Esophagus muscularis mucosa (tissue), 4 donors: Measurements from ENCODE around the gene SPTB. TPM values are rescaled to one million over a fixed set of nuclear protein-coding genes. Genes with fewer than 3 reads are reported as not detected.
A peak's percentile ranks its signal among the peaks of the same experiment; 100 is the strongest.

ENCODE experiments used
- DNase-seq: peaks from one replicate; pipeline ENCODE4 v3.0.0-alpha.2; 2017; ENCODE audit errors: extremely low spot score
- H3K27ac ChIP-seq, 4 donors: fragments of 200-600 bp; sonication (generic); replicated peaks in 1 of 4; 1 replicate in 3 of 4; 2 replicates in 1 of 4; pipeline ENCODE4 v1.5.1; 2016 to 2019; ENCODE audit warnings: mild to moderate bottlenecking in 1 of 4
- H3K27me3 ChIP-seq, 4 donors: fragments of 200-600 bp; sonication (generic); one replicate each; pipeline versions ENCODE4 v1.5.1 to v1.6.0; 2016 to 2019
- H3K36me3 ChIP-seq, 4 donors: fragments of 200-600 bp; sonication (generic); one replicate each; pipeline ENCODE4 v1.5.1; 2016 to 2019
- H3K4me1 ChIP-seq, 4 donors: fragments of 200-600 bp; sonication (generic); one replicate each; pipeline ENCODE4 v1.5.1; 2016 to 2019
- H3K4me3 ChIP-seq, 4 donors: fragments of 200-600 bp; sonication (generic); 1 replicate in 2 of 4; 2 replicates in 2 of 4; pipeline ENCODE4 v1.5.1; 2016 to 2019; ENCODE audit warnings: mild to moderate bottlenecking in 4 of 4, moderate library complexity in 1 of 4
- H3K9me3 ChIP-seq, 4 donors: fragments of 200-600 bp; sonication (generic); 1 replicate in 3 of 4; 2 replicates in 1 of 4; pipeline ENCODE4 v1.5.1; 2016 to 2019
- EP300 ChIP-seq: sonication (generic); formaldehyde crosslinking; IDR thresholded peaks from one replicate; pipeline ENCODE4 v1.6.1; 2017; ENCODE audit warnings: antibody characterized with exemption
- POLR2A ChIP-seq: fragments of 450-650 bp; IDR thresholded peaks from one replicate; pipeline ENCODE4 v1.6.1; 2017; ENCODE audit warnings: antibody characterized with exemption, moderate library complexity, mild to moderate bottlenecking, low read depth
- POLR2AphosphoS5 ChIP-seq, 2 donors: sonication (generic); formaldehyde crosslinking; IDR thresholded peaks; one replicate each; pipeline ENCODE4 v1.6.1; 2017; ENCODE audit warnings: antibody characterized with exemption in 2 of 2
- WGBS: methylation state at CpG from one replicate; pipeline ENCODE4 v1.1.5; 2018; 5-methylcytosine and 5-hydroxymethylcytosine counted together
- intact Hi-C: fragments of 100-400 bp; cut with DNase I; formaldehyde crosslinking; loops from one replicate; pipeline ENCODE4 v1.15.1; 2023
- total RNA-seq, 4 donors: library from RNA; depleted of rRNA; stranded (reverse); fragments of >200 nt; gene quantifications; one replicate each; pipeline versions ENCODE4 v1.1.0 to v1.2.1, GENCODE V29; 2016
- TF ChIP-seq, protein P1 (sequence below), 3 experiments: fragments of 200-600 bp in 2 of 3; fragments of 450-650 bp in 1 of 3; sonication (generic) in 2 of 3; IDR thresholded peaks; one replicate each; pipeline ENCODE4 v1.5.1; 2017 to 2019; ENCODE audit warnings: antibody characterized with exemption in 3 of 3, mild to moderate bottlenecking in 2 of 3, moderate library complexity in 1 of 3

Gene SPTB
- total RNA-seq, result 1 to 10 TPM in 3 of 4 donors, under 1 TPM in 1; 0.83 to 2.5 (median 1.8) TPM

DNA sequence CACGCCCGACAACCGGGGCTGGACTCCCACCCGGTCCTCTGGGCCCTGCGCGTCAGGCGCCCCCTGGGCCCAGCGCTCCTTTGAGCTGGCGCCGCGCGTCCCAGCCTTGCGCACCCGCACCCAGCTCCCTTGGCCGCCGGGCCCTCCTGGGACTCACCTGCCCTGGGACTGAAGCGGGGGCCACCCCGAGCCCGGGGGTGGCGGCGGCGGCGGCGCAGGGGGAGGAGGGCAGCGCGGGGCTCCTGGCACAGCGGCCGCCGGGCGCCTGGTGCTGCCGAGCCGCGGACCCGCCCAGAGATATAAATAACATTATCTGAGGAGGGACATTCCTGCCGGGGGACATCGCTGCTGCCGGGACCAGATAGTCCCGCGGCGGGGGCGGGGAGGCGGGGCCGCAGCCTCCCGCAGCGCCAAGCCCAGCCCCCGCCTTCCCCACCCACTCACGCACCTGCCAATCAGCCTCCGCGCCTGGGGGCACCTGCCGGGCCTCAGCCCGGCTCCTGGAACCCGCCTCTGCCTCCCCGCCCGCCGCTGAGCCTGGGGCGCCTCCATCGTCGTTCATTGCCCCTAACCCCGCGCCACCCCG, at the start of gene SPTB:
TSS of gene SPTB (minus strand) at position 273 of the 586 bp plus-strand sequence. CDS start 56,813 bp downstream, outside the sequence.
- peak; percentile 90 for DNase-seq
- peaks cover 6 to 54% (median 30%) of the 10 kb centered on the region in 4 donors for H3K27me3 ChIP-seq
- peak within 1 kb of the TSS; percentile 59 to 69 (median 65) for H3K4me3 ChIP-seq
- H3K27ac ChIP-seq, result peak within 1 kb of the TSS in 1 of 4 donors; percentile 10
- 0% methylated on average over 3 of the region's 61 CpGs for WGBS
- H3K4me1 ChIP-seq, result peaks cover 13 to 22% (median 21%) of the 10 kb centered on the region in 4 donors
- no peaks in the 10 kb centered on the region for H3K9me3 ChIP-seq
- TF ChIP-seq POLR2AphosphoS5 (IDR thresholded peaks at IDR 0.05), result no peak
- TF ChIP-seq, protein P1, sequence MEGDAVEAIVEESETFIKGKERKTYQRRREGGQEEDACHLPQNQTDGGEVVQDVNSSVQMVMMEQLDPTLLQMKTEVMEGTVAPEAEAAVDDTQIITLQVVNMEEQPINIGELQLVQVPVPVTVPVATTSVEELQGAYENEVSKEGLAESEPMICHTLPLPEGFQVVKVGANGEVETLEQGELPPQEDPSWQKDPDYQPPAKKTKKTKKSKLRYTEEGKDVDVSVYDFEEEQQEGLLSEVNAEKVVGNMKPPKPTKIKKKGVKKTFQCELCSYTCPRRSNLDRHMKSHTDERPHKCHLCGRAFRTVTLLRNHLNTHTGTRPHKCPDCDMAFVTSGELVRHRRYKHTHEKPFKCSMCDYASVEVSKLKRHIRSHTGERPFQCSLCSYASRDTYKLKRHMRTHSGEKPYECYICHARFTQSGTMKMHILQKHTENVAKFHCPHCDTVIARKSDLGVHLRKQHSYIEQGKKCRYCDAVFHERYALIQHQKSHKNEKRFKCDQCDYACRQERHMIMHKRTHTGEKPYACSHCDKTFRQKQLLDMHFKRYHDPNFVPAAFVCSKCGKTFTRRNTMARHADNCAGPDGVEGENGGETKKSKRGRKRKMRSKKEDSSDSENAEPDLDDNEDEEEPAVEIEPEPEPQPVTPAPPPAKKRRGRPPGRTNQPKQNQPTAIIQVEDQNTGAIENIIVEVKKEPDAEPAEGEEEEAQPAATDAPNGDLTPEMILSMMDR (IDR thresholded peaks at IDR 0.05), result no peak
- intact Hi-C loops, result no loop called here
- no peaks in the 10 kb centered on the region for H3K36me3 ChIP-seq

GRCh38 chr14:64929014-64929359, 49.3 kb upstream of the SPTB start:
- Histone ChIP-seq H3K4me1 (peaks cover 24 to 40% (median 35%) of the 10 kb centered on the region in 4 donors), H3K27ac (peak overlapping the region; percentile 58 to 78 (median 67)), H3K9me3 (no peaks in the 10 kb centered on the region), H3K27me3 (no peaks in the 10 kb centered on the region), H3K36me3 (peaks cover 0 to 87% (median 66%) of the 10 kb centered on the region in 4 donors), H3K4me3 (no peak overlapping the region)
- 100% methylated on average over 3 of the region's 3 CpGs for WGBS
- intact Hi-C loops, result no loop called here
- no peak for DNase-seq
- TF ChIP-seq, protein P1 (IDR thresholded peaks at IDR 0.05), result no peak
- TF ChIP-seq EP300 (no peak), POLR2AphosphoS5 (IDR thresholded peaks at IDR 0.05) (no peak), POLR2A (no peak)

- H3K27me3 ChIP-seq, result no peaks in the 10 kb centered on the region
- peak; percentile 47 for DNase-seq
- peaks cover 24 to 40% (median 35%) of the 10 kb centered on the region in 4 donors for H3K4me1 ChIP-seq
- no peaks in the 10 kb centered on the region for H3K9me3 ChIP-seq
- peak overlapping the region in 2 of 4 donors; percentile 64 to 78 for H3K27ac ChIP-seq
- intact Hi-C loops, result no loop called here
- H3K4me3 ChIP-seq, result no peak overlapping the region
- TF ChIP-seq, protein P1 (IDR thresholded peaks at IDR 0.05), result no peak
- TF ChIP-seq POLR2AphosphoS5 (IDR thresholded peaks at IDR 0.05) (no peak), POLR2A (no peak), EP300 (no peak)
- WGBS, result 85% methylated on average over 7 of the region's 7 CpGs
- H3K36me3 ChIP-seq, result peaks cover 0 to 83% (median 63%) of the 10 kb centered on the region in 4 donors
Observed at GRCh38 chr14:64928239-64929013, 48.7 kb upstream of the SPTB start.

DNA sequence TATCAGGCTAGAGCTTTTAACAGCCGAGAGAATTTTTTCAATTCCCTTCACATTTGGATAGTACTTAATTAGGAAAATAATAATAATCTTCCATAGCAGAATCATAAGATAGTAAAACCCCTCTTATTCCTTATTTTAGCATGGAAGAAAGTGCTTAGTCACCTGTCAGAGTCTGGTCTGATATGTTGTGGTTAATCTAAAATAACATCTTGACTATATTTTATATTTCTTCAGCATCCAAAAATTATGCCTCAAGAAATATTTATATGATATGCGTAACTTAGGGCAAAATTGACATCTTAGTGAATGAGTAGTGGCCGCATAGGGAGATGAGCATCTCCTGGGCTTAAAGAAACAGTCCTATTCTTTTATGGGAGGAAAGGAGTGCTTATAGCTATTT, 47.3 kb upstream of the SPTB start:
- H3K4me3 ChIP-seq, result no peak overlapping the region
- intact Hi-C loops, result no loop called here
- no peak overlapping the region for H3K27ac ChIP-seq
- 86% methylated on average over 3 of the region's 3 CpGs for WGBS
- peaks cover 0 to 69% (median 51%) of the 10 kb centered on the region in 4 donors for H3K36me3 ChIP-seq
- no peak for TF ChIP-seq POLR2A
- TF ChIP-seq EP300, result no peak
- TF ChIP-seq, protein P1 (IDR thresholded peaks at IDR 0.05), result no peak
- TF ChIP-seq POLR2AphosphoS5 (IDR thresholded peaks at IDR 0.05), result no peak
- H3K4me1 ChIP-seq, result peaks cover 24 to 37% (median 35%) of the 10 kb centered on the region in 4 donors
- DNase-seq, result no peak
- no peaks in the 10 kb centered on the region for H3K9me3 ChIP-seq
- no peaks in the 10 kb centered on the region for H3K27me3 ChIP-seq
